Measurements from ENCODE around the gene TCN2. TPM values are rescaled to one million over a fixed set of nuclear protein-coding genes. Genes with fewer than 3 reads are reported as not detected.
"Not testable (repeated sequence)": the region's sequence is repeated elsewhere in the genome, so short reads cannot be mapped to it uniquely, and the experiment has no call there.

Gene TCN2
- total and polyA plus RNA-seq, 4 experiments from 2014 or later = 0.93 to 2.3 (median 1.2) TPM

- Histone ChIP-seq H3K4me3 (ENCODE audit: low read length in 2 of 2) (no peak overlapping the region), H3K36me3 (ENCODE audit: insufficient read depth, low read length) (no peaks in the 10 kb centered on the region), H3K4me1 (ENCODE audit: insufficient read depth, low read length) (no peaks in the 10 kb centered on the region), H3K27me3 (ENCODE audit: insufficient read depth, low read length) (no peaks in the 10 kb centered on the region), H3K27ac (ENCODE audit: low read depth, low read length) (no peak overlapping the region), H3K9me3 (ENCODE audit: control insufficient read depth in 1 of 2, low read length in 2 of 2) (no peaks in the 10 kb centered on the region)
- intact Hi-C loops (cut with micrococcal nuclease) = no loop called here
- no peak overlapping the region for H3K4me3 Mint-ChIP-seq
- DNase-seq = no peak
- H3K4me1 Mint-ChIP-seq = no peaks in the 10 kb centered on the region
- CTCF ChIA-PET (ENCODE audit: partially characterized antibody) = interaction anchor here (0.8 kb wide), 1 partner anchor 42 kb away, joined by 3 read pairs; no protein-coding TSS in a partner anchor
- H3K27me3 Mint-ChIP-seq = peaks cover 0 to 4% of the 10 kb centered on the region in 2 donors
- no peaks in the 10 kb centered on the region for H3K9me3 Mint-ChIP-seq
- POLR2A ChIA-PET (ENCODE audit: partially characterized antibody) = no interaction called here
- no peaks in the 10 kb centered on the region for H3K36me3 Mint-ChIP-seq
- H3K27ac Mint-ChIP-seq = peak overlapping the region in 1 of 7 donors; percentile 46
These were observed 42.8 kb upstream of the TCN2 start for GRCh38 chr22:30564045-30564760.

- CTCF ChIA-PET (ENCODE audit: partially characterized antibody) = no interaction called here
These were observed 42.2 kb upstream of the TCN2 start for GRCh38 chr22:30564761-30565119.

GRCh38 chr22:30565341-30565740 lies 41.6 kb upstream of the TCN2 start:
- Histone ChIP-seq H3K27me3 (ENCODE audit: insufficient read depth, low read length) (no peaks in the 10 kb centered on the region), H3K4me3 (ENCODE audit: low read length in 2 of 2) (no peak overlapping the region), H3K9me3 (ENCODE audit: control insufficient read depth in 1 of 2, low read length in 2 of 2) (no peaks in the 10 kb centered on the region), H3K36me3 (ENCODE audit: insufficient read depth, low read length) (no peaks in the 10 kb centered on the region), H3K4me1 (ENCODE audit: insufficient read depth, low read length) (no peaks in the 10 kb centered on the region), H3K27ac (ENCODE audit: low read depth, low read length) (no peak overlapping the region)
- Mint-ChIP-seq H3K9me3 (no peaks in the 10 kb centered on the region), H3K27me3 (peaks cover 0 to 4% of the 10 kb centered on the region in 2 donors), H3K27ac (no peak overlapping the region), H3K4me3 (no peak overlapping the region), H3K36me3 (no peaks in the 10 kb centered on the region), H3K4me1 (no peaks in the 10 kb centered on the region)
- intact Hi-C loops (cut with micrococcal nuclease) = no loop called here
- ChIA-PET POLR2A (ENCODE audit: partially characterized antibody) (interaction anchor here (0.6 kb wide), 1 partner anchor 20 kb away, joined by 3 read pairs; no protein-coding TSS in a partner anchor), CTCF (ENCODE audit: partially characterized antibody) (no interaction called here)
- DNase-seq = no peak

More at GRCh38 chr22:30564761-30565119, 42.2 kb upstream of the TCN2 start:
- intact Hi-C loops (cut with micrococcal nuclease) = no loop called here
- no peak overlapping the region for H3K4me3 Mint-ChIP-seq
- H3K27ac Mint-ChIP-seq = no peak overlapping the region
- H3K27me3 ChIP-seq (ENCODE audit: insufficient read depth, low read length) = no peaks in the 10 kb centered on the region
- H3K27ac ChIP-seq (ENCODE audit: low read depth, low read length) = no peak overlapping the region
- DNase-seq = no peak
- no peaks in the 10 kb centered on the region for H3K4me1 Mint-ChIP-seq
- peaks cover 0 to 4% of the 10 kb centered on the region in 2 donors for H3K27me3 Mint-ChIP-seq
- H3K4me3 ChIP-seq (ENCODE audit: low read length in 2 of 2) = no peak overlapping the region
- H3K9me3 ChIP-seq (ENCODE audit: control insufficient read depth in 1 of 2, low read length in 2 of 2) = no peaks in the 10 kb centered on the region
- H3K9me3 Mint-ChIP-seq = no peaks in the 10 kb centered on the region
- H3K4me1 ChIP-seq (ENCODE audit: insufficient read depth, low read length) = no peaks in the 10 kb centered on the region
- no peaks in the 10 kb centered on the region for H3K36me3 Mint-ChIP-seq
- no peaks in the 10 kb centered on the region for H3K36me3 ChIP-seq (ENCODE audit: insufficient read depth, low read length)
- POLR2A ChIA-PET (ENCODE audit: partially characterized antibody) = no interaction called here

- Histone ChIP-seq H3K4me3 (ENCODE audit: low read length in 2 of 2) (no peak overlapping the region), H3K36me3 (ENCODE audit: insufficient read depth, low read length) (no peaks in the 10 kb centered on the region), H3K9me3 (ENCODE audit: control insufficient read depth in 1 of 2, low read length in 2 of 2) (no peaks in the 10 kb centered on the region), H3K27me3 (ENCODE audit: insufficient read depth, low read length) (no peaks in the 10 kb centered on the region), H3K4me1 (ENCODE audit: insufficient read depth, low read length) (no peaks in the 10 kb centered on the region), H3K27ac (ENCODE audit: low read depth, low read length) (no peak overlapping the region)
- intact Hi-C loops (cut with micrococcal nuclease) = no loop called here
- Mint-ChIP-seq H3K4me1 (no peaks in the 10 kb centered on the region), H3K36me3 (no peaks in the 10 kb centered on the region), H3K9me3 (no peaks in the 10 kb centered on the region), H3K27me3 (peaks cover 0 to 6% of the 10 kb centered on the region in 2 donors), H3K4me3 (no peak overlapping the region), H3K27ac (no peak overlapping the region)
- ChIA-PET CTCF (ENCODE audit: partially characterized antibody) (no interaction called here), POLR2A (ENCODE audit: partially characterized antibody) (no interaction called here)
- DNase-seq = no peak
These were observed 40.8 kb upstream of the TCN2 start for GRCh38 chr22:30566125-30566524.

- POLR2A ChIA-PET (ENCODE audit: partially characterized antibody) = not testable (repeated sequence)
These were observed 39.7 kb upstream of the TCN2 start for GRCh38 chr22:30567277-30567676.

GRCh38 chr22:30568137-30568805 lies 38.7 kb upstream of the TCN2 start:
- H3K4me3 ChIP-seq (ENCODE audit: low read length in 2 of 2) = no peak overlapping the region
- H3K36me3 ChIP-seq (ENCODE audit: insufficient read depth, low read length) = no peaks in the 10 kb centered on the region
- intact Hi-C loops (cut with micrococcal nuclease) = no loop called here
- H3K27me3 ChIP-seq (ENCODE audit: insufficient read depth, low read length) = no peaks in the 10 kb centered on the region
- no peaks in the 10 kb centered on the region for H3K4me1 ChIP-seq (ENCODE audit: insufficient read depth, low read length)
- Mint-ChIP-seq H3K9me3 (no peaks in the 10 kb centered on the region), H3K4me1 (peaks cover 0 to 2% (median under 1%) of the 10 kb centered on the region in 4 donors), H3K36me3 (no peaks in the 10 kb centered on the region), H3K4me3 (no peak overlapping the region), H3K27ac (no peak overlapping the region), H3K27me3 (peaks cover 0 to 6% of the 10 kb centered on the region in 2 donors)
- H3K27ac ChIP-seq (ENCODE audit: low read depth, low read length) = no peak overlapping the region
- ChIA-PET CTCF (ENCODE audit: partially characterized antibody) (interaction anchor here (0.7 kb wide), 1 partner anchor 1572 kb away, joined by 3 read pairs; no protein-coding TSS in a partner anchor), POLR2A (ENCODE audit: partially characterized antibody) (no interaction called here)
- no peak for DNase-seq
- H3K9me3 ChIP-seq (ENCODE audit: control insufficient read depth in 1 of 2, low read length in 2 of 2) = no peaks in the 10 kb centered on the region

More at GRCh38 chr22:30567277-30567676, 39.7 kb upstream of the TCN2 start:
- H3K4me1 Mint-ChIP-seq; H3K4me3 ChIP-seq (ENCODE audit: low read length in 2 of 2); H3K27me3 Mint-ChIP-seq; H3K9me3 Mint-ChIP-seq; H3K36me3 ChIP-seq (ENCODE audit: insufficient read depth, low read length); H3K9me3 ChIP-seq (ENCODE audit: control insufficient read depth in 1 of 2, low read length in 2 of 2); H3K27me3 ChIP-seq (ENCODE audit: insufficient read depth, low read length); H3K27ac Mint-ChIP-seq; intact Hi-C loops (cut with micrococcal nuclease); H3K4me3 Mint-ChIP-seq; CTCF ChIA-PET (ENCODE audit: partially characterized antibody); H3K4me1 ChIP-seq (ENCODE audit: insufficient read depth, low read length); DNase-seq; H3K27ac ChIP-seq (ENCODE audit: low read depth, low read length); H3K36me3 Mint-ChIP-seq: not testable (repeated sequence)

- Mint-ChIP-seq H3K9me3 (no peaks in the 10 kb centered on the region), H3K27ac (peak overlapping the region in 1 of 7 donors; percentile 47), H3K4me1 (peaks cover 0 to 5% (median 2%) of the 10 kb centered on the region in 4 donors), H3K36me3 (no peaks in the 10 kb centered on the region), H3K27me3 (peaks cover 0 to 6% of the 10 kb centered on the region in 2 donors), H3K4me3 (no peak overlapping the region)
- H3K27ac ChIP-seq (ENCODE audit: low read depth, low read length) = no peak overlapping the region
- H3K4me3 ChIP-seq (ENCODE audit: low read length in 2 of 2) = no peak overlapping the region
- DNase-seq = no peak
- intact Hi-C loops (cut with micrococcal nuclease) = no loop called here
- no peaks in the 10 kb centered on the region for H3K27me3 ChIP-seq (ENCODE audit: insufficient read depth, low read length)
- no peaks in the 10 kb centered on the region for H3K4me1 ChIP-seq (ENCODE audit: insufficient read depth, low read length)
- CTCF ChIA-PET (ENCODE audit: partially characterized antibody) = no interaction called here
- no peaks in the 10 kb centered on the region for H3K9me3 ChIP-seq (ENCODE audit: control insufficient read depth in 1 of 2, low read length in 2 of 2)
- POLR2A ChIA-PET (ENCODE audit: partially characterized antibody) = interaction anchor here (0.6 kb wide), 1 partner anchor 22 kb away, joined by 3 read pairs; the partner anchor contains the start of gene PES1
- H3K36me3 ChIP-seq (ENCODE audit: insufficient read depth, low read length) = no peaks in the 10 kb centered on the region
These were observed 37.2 kb upstream of the TCN2 start for GRCh38 chr22:30569674-30570202.
